Ishikawa (cell line): ENCODE results near the gene SIAH2.

ENCODE experiments used
- CEBPB ChIP-seq: IDR thresholded peaks from 2 replicates; pipeline ENCODE4 v1.6.1; 2012
- CREB1 ChIP-seq: IDR thresholded peaks from 2 replicates; pipeline ENCODE4 v1.6.1; 2012; ENCODE audit warnings: low read depth
- EGR1 ChIP-seq: IDR thresholded peaks from 2 replicates; pipeline ENCODE4 v1.6.1; 2012
- EP300 ChIP-seq: IDR thresholded peaks from 2 replicates; pipeline ENCODE4 v1.6.1; 2012; ENCODE audit warnings: borderline replicate concordance
- FOXM1 ChIP-seq: IDR thresholded peaks from 2 replicates; pipeline ENCODE4 v1.6.1; 2012; ENCODE audit warnings: low read depth, borderline replicate concordance
- MAX ChIP-seq: IDR thresholded peaks from 2 replicates; pipeline ENCODE4 v1.6.1; 2012
- NFIC ChIP-seq: IDR thresholded peaks from 2 replicates; pipeline ENCODE4 v1.6.1; 2012
- RAD21 ChIP-seq: IDR thresholded peaks from 2 replicates; pipeline ENCODE4 v1.6.1; 2012; ENCODE audit warnings: low read depth
- TAF1 ChIP-seq: IDR thresholded peaks from 2 replicates; pipeline ENCODE4 v1.6.1; 2012; ENCODE audit warnings: low read depth, mild to moderate bottlenecking
- TCF12 ChIP-seq: IDR thresholded peaks from 2 replicates; pipeline ENCODE4 v1.6.1; 2012; ENCODE audit warnings: low read depth
- TEAD4 ChIP-seq: IDR thresholded peaks from 2 replicates; pipeline ENCODE4 v1.6.1; 2012
- USF1 ChIP-seq: IDR thresholded peaks from 2 replicates; pipeline ENCODE4 v1.6.1; 2012
- YY1 ChIP-seq: IDR thresholded peaks from 2 replicates; pipeline ENCODE4 v1.6.1; 2012; ENCODE audit warnings: low read depth
- ZBTB7A ChIP-seq: IDR thresholded peaks from 2 replicates; pipeline ENCODE4 v1.6.1; 2012; ENCODE audit warnings: low read depth
- TF ChIP-seq, protein P1 (sequence below): IDR thresholded peaks from 2 replicates; pipeline ENCODE4 v1.6.1; 2012; ENCODE audit warnings: low read depth, mild to moderate bottlenecking

The SIAH2 gene

GRCh38 chr3:150741497-150742140 lies 21.4 kb downstream of the SIAH2 start:
- TF ChIP-seq ZBTB7A = no peak
- no peak for TF ChIP-seq YY1
- no peak for TF ChIP-seq RAD21
- TF ChIP-seq CEBPB = no peak

DNA sequence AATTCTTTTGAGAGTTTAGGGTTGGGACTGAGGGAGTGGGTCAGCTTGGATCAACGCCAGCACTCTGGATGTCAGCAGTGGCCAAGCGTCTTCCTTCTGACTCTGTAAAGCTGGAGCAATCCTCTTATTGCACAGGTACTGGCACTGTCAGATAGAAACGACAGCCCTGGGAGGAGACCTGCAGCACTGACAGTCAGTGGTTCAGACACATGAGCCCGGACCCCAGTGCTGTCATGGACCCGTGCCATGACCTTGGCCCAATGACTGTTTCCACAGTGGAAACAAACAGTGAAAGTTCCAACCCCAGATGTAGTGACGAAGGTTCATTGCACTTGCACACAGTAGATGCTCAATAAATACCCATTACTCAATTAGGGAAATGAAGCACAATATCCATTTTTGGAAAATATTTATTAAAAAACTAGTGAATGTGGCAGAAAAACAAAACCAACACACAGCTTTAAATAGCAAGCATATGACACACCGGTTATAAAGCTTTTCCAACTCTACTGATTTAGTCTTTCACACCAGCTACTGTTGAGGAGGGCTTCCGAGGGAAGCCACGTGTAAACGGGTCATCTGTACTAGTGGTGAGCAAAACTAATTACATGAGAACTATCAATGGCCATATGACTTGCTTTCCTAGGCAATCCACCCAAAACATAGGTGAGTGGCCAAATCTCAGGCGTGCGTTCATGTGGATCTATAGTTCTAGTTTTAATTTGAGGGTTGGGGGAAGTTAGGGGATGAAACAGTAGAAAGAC lies 22.1 kb downstream of the SIAH2 start:
- TF ChIP-seq USF1 = no peak

- no peak for TF ChIP-seq CREB1
- no peak for TF ChIP-seq EGR1
- no peak for TF ChIP-seq TAF1
- no peak for TF ChIP-seq FOXM1
- no peak for TF ChIP-seq NFIC
- TF ChIP-seq, protein P1, sequence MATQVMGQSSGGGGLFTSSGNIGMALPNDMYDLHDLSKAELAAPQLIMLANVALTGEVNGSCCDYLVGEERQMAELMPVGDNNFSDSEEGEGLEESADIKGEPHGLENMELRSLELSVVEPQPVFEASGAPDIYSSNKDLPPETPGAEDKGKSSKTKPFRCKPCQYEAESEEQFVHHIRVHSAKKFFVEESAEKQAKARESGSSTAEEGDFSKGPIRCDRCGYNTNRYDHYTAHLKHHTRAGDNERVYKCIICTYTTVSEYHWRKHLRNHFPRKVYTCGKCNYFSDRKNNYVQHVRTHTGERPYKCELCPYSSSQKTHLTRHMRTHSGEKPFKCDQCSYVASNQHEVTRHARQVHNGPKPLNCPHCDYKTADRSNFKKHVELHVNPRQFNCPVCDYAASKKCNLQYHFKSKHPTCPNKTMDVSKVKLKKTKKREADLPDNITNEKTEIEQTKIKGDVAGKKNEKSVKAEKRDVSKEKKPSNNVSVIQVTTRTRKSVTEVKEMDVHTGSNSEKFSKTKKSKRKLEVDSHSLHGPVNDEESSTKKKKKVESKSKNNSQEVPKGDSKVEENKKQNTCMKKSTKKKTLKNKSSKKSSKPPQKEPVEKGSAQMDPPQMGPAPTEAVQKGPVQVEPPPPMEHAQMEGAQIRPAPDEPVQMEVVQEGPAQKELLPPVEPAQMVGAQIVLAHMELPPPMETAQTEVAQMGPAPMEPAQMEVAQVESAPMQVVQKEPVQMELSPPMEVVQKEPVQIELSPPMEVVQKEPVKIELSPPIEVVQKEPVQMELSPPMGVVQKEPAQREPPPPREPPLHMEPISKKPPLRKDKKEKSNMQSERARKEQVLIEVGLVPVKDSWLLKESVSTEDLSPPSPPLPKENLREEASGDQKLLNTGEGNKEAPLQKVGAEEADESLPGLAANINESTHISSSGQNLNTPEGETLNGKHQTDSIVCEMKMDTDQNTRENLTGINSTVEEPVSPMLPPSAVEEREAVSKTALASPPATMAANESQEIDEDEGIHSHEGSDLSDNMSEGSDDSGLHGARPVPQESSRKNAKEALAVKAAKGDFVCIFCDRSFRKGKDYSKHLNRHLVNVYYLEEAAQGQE = no peak
- no peak for TF ChIP-seq MAX
- no peak for TF ChIP-seq RAD21
- TF ChIP-seq ZBTB7A = no peak
- TF ChIP-seq EP300 = no peak
- no peak for TF ChIP-seq YY1
- no peak for TF ChIP-seq USF1
- TF ChIP-seq TCF12 = no peak
- no peak for TF ChIP-seq CEBPB
These were observed 22.9 kb downstream of the SIAH2 start for GRCh38 chr3:150739877-150740645.

- TF ChIP-seq EGR1 (no peak), USF1 (no peak), YY1 (no peak), FOXM1 (no peak), CEBPB (no peak), RAD21 (no peak), TEAD4 (no peak), TAF1 (no peak), CREB1 (no peak), ZBTB7A (no peak), TCF12 (no peak), EP300 (no peak), NFIC (no peak)
- TF ChIP-seq, protein P1 = no peak
These were observed 23.6 kb downstream of the SIAH2 start for GRCh38 chr3:150739200-150739863.

DNA sequence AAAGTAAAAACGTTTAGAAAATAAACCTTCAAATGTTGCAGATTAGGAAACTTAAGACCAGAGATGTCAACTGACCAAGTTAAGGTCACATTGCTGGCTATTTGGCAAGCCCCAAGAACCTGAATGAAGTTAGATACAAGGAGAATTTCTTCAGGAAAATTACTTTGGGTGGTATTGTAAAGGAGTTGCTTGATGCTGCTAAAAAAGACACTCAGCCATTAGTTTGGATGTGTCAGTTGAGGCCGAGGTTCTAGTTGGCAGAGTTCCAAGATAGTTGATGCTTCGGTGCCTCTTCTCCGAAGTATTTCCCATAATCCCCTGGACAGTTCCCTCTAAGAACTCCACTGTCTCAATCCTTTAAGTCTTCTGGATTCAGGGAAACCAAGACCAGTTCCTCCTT lies 24.3 kb downstream of the SIAH2 start:
- TF ChIP-seq RAD21 = no peak
- no peak for TF ChIP-seq EGR1
- no peak for TF ChIP-seq CREB1
- no peak for TF ChIP-seq TAF1
- TF ChIP-seq YY1 = no peak
- no peak for TF ChIP-seq TCF12
- TF ChIP-seq FOXM1 = 0 out of 2 replicates have a peak, but pooled peaks have one; percentile 29
- no peak for TF ChIP-seq EP300
- peak; percentile 82 for TF ChIP-seq NFIC
- no peak for TF ChIP-seq ZBTB7A
- TF ChIP-seq TEAD4 = 0 out of 2 replicates have a peak, but pooled peaks have one; percentile 38
- no peak for TF ChIP-seq USF1
- TF ChIP-seq, protein P1 = peak; percentile 31; the same call in 1 of the 2 replicates
- TF ChIP-seq CEBPB = no peak
- TF ChIP-seq MAX = peak; percentile 7; the same call in 1 of the 2 replicates
